ENCODE data around the gene GSK3A.

Gene GSK3A

DNA sequence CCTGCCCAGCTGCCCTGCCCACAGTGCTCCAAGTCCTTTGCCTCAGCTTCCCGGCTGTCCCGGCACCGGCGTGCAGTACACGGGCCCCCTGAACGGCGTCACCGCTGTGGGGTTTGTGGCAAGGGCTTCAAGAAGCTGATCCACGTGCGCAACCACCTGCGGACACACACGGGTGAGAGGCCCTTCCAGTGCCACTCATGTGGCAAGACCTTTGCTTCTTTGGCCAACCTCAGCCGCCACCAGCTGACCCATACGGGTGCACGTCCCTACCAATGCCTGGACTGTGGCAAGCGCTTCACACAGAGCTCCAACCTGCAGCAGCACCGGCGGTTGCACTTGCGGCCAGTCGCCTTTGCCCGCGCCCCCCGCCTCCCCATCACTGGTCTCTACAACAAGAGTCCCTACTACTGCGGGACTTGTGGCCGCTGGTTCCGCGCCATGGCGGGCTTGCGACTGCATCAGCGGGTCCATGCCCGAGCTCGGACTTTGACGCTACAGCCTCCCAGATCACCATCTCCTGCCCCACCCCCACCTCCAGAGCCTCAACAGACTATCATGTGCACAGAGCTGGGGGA lies 16.6 kb downstream of the GSK3A start:
- no peak for DNase-seq (ENCODE audit: low read depth)

DNA sequence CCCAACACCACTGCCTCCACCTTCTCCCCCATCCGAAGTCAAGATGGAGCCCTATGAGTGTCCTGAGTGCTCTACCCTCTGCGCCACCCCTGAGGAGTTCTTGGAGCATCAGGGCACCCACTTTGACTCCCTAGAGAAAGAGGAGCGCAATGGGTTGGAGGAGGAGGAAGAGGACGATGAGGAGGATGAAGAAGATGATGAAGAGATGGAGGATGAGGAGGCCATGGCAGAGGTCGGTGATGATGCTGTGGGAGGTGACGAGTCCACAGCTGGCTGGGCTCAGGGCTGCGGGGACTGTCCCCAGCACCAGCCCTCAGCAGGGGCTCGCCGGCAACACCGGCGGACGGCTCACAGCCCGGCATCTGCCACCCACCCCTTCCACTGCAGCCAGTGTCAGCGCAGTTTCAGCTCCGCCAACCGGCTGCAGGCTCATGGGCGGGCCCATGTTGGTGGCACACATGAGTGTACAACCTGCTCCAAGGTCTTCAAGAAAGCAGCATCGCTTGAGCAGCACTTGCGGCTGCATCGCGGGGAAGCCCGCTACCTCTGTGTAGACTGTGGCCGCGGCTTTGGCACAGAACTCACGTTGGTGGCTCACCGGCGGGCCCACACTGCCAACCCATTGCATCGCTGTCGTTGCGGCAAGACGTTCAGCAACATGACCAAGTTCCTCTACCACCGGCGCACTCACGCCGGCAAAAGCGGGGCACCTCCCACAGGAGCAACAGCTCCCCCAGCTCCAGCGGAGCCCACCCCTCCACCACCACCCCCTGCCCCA lies 17.3 kb downstream of the GSK3A start:
- DNase-seq (ENCODE audit: low read depth), result no peak

DNA sequence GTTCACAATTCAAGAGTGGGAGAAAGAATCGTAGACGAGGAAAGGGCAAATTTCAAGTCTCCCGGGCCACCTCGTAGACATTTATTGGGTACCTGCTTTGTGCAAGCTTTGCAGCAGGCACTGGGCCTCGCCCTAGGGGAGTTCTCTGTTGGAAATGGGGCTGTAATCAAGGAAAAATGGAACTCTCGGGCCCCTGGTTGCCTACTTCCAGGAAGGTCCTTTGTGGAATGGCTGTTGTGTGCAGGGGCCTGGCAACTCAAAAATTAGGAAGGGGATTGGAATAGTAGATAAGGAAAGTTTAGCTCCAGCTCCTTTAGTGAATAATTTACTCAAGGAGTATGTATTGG lies 21.7 kb downstream of the GSK3A start:
- DNase-seq (ENCODE audit: low read depth), result no peak

DNA sequence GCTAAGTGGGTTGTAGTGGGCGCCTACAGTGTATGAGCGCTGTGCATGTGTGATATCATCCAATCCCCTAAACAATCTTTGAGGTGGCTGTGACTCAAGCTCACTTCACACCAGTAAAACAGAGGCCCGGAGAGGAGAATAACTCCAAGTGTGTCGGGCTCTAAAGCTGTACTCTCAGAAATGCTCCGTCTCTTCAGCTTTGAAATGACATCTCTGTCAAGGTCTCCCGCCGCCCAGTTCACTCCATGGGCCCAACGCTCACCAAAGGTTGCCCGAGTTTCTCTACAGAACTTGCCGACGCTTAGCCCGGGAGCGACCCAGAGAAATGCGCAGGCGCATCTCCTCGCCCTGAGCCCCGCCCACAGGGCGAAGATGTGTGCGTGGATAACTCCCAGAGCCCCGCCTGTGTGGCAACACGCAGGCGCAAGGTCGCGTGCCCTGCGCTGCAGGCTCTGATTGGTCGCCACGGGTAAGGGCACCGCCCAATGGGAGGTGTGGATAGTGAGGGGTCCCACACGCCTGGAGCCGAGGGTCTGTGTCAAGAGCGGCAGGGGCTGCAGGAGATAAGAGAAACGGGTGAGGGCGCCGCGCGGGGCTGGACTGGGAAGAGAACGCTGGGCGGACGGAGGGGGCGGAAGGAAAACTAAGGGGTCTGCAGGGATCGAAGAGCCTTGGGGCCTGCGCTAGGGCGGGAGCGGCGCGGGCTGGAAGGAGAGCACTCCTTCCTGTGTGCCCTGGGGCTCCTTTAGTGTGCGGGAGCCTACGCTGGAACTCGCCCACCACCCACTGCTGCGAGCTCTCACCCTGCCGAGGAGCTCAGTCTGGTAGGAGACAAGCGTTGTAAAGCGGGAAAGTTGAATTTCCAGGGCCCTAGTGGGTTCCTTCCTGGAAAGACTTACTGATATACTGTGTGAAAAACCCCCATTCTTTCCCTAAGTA lies 22.3 kb downstream of the GSK3A start, which contains the start of gene ZNF526:
ZNF526 (plus strand) TSS at position 501 of the 939 bp plus-strand sequence. CDS start 4,092 bp downstream, outside the sequence.
- DNase-seq (ENCODE audit: low read depth), result peak; percentile 94

DNA sequence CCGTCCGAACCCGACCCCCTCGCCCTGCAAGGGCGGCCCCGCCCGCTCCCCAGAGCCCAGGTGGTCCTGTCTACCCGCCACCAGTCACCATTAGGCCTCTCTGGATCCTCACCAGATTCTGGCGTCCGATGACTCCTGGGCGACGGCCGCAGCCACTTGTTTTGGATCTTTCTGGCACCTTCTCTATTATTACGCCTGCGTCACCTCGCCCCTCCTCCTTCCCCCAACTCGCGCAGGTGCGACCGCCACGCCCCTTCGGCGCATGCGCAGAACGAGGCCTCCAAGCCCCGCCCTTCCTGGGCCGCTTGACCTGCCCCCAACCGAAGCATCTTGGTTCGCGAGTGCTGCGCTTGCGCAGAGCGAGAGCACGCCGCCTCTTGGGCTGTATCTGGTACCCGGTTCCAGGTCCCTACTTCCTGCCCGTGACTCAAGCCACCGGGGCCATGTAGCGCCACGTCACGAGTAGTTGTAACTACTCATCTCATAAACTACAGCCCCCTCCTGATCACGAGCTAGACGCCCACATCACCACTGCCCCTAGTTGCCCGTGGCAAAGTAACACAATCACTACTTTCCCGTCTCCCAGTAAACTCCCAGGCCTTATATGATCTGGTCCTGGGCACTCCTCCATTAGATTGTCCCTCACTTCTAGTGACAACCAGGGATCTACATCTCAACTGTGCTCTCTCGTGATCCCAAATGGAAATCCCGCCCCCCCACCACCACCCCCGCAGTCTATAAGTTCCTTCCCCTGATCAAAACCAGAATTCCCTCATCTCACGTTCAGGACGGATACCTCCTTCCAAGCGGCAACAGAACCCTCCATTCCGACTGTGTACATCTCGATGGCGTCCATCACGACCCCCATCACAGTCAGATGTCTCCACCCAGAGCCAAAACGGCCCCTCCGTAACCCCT lies 24.6 kb downstream of the GSK3A start, which contains the start of gene DEDD2:
DEDD2 (minus strand) TSS at position 158 of the 918 bp plus-strand sequence. CDS start 670 bp downstream, outside the sequence.
- peak; percentile 89 for DNase-seq (ENCODE audit: low read depth)

DNA sequence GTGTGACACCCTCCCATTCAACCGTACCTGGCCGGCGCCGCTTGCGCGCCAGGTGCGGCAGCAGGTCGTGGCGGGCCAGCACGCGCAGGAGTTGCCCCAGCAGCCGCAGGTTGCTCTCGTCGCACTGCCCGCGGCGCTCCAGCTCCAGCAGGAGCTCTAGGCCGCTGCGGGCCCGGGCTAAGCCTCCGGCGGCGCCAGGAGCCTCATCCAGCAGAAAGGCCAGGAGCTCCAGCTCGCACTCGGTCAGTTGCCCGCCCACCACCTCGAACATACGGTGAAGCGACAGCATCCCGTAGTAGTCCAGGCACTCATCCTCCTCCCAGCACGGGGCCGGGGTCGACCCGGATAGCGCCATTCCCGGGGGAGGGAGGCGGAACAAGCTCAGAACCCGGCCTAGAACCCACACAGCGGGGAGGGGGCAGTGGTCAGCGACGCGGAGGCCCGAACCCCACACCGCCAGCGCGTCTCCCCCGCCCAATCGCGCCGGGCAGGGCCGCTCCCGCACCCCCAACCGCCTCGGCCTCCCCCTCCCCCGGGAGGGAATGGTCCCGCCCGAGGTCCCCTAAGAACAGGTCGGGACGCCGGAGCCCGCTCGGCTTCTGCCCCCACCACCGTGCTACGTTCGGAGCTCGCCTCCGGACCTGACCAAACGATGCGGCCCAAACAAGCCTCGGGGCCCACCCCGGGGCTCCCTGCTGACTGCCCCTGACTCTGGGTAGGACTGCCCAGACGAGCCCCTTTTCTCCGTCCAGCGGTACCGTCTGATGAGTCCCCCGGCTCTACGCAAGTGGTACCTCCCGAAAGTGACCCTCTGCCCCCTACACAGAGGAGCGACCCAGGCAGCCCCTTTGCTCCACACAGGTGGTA lies 25.5 kb downstream of the GSK3A start:
- peak; percentile 11 for DNase-seq (ENCODE audit: low read depth)

DNA sequence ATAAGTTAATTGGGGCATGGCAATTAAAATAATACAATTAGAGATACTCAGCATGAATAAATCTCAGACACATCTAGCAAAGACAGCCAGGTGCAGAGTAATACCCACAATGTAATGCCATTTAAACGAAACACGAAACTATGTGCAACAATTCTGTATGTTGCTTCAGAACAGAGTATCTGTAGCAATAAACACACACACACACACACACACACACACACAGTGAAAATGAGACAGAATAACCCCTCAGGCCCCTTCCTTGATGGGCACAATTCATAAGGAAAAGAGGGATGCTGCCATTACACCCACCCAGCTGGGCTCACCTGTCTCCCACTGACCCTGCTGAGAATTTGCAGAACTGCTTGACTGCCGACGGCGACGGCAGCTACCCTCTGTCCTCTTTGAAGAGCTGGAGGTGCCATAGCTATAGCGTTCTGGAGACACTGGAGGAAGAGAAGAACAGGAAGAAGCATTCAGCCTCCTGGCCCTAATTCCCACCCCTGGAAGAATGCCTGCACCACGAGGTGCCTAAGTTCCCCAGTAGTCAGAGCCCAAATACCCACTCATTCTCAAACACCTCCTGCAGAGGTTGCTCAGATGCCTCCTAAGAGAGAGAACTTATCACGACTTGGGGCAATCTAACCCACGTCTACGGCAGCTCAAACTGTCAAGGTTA lies 27.5 kb downstream of the GSK3A start:
- DNase-seq (ENCODE audit: low read depth), result no peak

DNA sequence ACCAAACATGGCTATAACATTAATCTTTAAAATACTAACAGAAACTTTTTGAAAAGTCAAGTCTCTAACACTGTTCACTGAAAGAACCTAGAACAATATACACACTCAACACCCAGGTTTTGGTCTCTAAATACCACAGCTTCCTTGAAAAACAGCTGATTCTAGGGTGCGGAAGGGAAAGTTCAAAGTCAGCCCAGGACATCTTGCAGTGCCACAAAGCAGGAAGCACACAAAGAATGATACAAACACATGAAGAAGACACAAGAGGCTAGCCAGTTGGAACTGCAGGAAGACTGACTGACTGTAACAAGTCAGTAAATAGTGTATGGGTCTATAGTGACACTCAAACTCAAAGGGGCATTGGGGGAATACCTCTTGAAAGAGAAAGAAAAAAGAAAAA lies 29.5 kb downstream of the GSK3A start:
- DNase-seq (ENCODE audit: low read depth), result no peak

DNA sequence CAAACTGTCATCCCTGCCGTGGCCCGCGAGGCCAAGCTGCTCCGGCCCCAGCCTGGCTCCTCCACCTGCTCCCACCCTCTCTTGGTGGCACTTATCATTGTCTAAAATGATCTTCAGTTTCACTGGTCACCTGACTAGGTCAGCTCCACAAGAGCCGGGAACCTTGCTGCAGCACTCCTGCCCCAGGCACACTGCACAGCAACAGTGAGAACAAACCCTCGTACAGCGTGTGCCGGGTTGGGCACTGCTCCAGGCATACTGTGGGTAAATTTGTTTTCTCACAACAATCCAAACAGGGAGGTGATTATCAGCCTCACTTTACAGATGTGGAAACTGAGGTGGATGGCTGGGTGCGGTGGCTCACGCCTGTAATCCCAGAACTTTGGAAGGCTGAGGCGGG lies 33.8 kb downstream of the GSK3A start:
- no peak for DNase-seq (ENCODE audit: low read depth)

DNA sequence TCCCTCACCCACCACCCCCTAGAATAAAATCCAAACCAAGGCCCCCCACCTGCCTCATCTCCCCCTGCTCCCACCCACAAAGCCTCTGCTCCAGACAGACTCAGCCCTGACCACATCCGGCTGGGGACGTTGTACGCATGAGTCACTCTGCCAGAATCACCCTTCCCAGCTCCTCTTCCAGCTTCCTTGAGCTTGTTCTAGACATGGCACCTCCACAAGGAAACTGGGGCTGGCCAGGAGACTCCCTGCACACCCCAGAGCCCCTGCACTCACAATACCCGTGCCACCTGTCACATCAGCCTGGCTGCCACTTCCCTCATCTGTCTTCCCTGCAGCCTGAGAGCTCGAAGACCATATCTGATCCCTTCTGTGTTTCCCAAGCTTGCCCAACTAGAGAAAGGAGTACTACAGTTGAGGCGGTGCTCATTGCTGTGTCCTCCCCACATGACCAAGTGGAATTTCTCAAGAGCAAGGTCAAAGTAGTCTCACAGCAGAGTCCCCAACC lies 34.6 kb downstream of the GSK3A start:
- peak; percentile 74 for DNase-seq (ENCODE audit: low read depth)

DNA sequence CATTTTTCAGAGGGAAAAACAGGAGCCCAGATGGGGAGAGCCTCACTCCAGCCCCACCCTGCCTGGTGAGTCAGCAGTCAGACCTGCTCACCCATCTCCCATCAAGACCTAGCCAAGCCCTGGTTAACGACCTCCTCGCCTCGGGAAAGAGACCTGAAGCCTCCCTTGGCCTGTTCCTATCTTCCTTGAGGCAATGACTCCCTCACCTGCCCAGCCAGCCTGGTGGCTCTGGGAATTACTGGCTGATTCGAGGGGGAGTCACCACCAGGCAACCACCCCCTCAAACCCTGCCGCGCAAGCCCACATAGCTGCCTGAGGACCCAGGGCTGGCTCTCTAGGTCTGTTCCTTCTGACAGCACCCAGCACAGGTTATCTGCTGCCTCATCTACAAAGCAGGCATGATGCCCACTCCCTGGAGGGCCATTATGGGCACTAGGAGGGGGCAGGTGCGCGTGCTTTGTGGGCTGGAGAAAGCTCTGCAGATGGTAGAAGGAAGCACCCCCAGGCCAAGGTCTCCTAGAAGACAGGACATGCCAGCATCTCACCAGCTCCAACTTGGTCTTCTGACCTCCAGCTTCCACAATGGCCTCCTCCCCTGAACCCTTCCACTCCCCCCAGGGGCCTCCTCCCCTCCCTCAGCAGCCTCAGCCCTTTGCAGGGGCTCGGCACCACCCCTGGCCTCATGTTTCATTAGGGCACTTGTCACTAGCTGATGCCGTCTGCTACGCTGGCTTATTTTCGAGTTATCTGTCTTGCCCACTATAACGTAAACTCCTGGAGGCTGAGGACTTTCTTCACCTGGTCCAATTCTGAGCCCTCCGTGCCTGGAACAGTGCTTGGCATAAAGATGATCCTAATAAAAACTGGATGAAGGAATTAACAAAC lies 35.3 kb downstream of the GSK3A start:
- no peak for DNase-seq (ENCODE audit: low read depth)

DNA sequence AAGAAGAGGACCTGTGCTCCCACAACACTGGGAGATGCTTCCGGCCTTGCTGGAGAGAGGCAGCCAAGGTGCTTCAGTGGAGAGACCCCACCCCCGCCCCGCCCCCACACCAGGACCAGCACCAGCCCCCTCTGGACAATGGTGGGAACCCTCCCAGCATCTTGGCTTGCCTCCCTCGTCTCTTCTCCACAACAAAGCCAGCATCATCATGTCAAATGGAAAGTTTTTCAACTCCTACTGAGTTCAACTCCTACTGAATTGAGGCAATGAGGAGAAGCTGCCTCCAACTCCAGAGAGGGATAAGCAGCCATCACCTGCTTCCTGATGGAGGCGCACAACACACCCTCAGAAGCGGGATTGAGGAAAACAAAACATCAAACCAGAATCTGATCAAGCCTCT lies 37.7 kb downstream of the GSK3A start:
- no peak for DNase-seq (ENCODE audit: low read depth)

DNA sequence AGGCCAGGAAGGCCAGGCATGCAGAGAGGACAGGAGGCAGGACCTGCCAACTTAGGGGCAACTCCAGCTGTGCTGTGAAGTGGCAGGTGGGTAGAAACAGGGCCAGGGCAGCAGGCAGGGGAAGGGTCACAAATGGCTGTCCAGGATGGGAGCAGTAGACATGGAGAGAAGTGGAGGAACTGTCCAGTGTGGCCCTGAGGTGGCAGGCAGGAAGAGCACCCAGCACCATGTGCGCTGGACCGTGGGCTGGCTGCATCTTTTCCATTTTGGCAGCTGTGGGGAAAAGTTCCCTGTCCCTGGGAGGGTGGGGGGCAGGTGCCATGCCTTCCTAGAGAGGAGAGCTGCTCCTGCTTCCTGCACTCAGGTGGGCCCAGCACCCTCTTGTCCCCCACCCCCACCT lies 38.7 kb downstream of the GSK3A start:
- DNase-seq (ENCODE audit: low read depth), result no peak

DNA sequence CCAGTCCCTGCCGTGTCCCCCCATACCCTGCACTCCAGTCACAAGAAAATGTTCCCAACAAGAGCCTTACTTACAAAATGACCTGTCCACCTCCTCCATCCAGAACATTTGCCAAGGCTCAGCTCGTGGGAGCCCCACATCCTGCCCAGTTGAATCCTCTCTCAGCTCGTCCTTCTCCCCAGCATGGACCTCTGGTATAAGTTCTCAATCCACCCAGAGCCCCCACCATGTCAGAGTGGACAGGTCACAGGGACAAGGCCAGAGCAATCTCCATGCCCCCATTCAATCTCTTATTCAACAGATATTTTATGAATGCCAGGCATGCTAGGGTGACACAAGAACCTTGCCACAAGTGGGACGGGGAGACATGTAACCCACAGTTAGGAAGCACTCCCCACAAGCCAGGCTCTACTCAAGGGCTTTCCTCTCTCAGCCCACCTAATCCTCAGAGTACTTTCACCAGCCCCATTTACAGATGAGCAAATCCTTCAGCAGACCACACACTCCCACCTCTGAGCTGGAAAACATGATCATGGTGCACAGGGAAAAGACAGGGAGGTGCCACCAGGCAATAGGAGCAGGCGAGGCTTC lies 40.0 kb downstream of the GSK3A start:
- no peak for DNase-seq (ENCODE audit: low read depth)

DNA sequence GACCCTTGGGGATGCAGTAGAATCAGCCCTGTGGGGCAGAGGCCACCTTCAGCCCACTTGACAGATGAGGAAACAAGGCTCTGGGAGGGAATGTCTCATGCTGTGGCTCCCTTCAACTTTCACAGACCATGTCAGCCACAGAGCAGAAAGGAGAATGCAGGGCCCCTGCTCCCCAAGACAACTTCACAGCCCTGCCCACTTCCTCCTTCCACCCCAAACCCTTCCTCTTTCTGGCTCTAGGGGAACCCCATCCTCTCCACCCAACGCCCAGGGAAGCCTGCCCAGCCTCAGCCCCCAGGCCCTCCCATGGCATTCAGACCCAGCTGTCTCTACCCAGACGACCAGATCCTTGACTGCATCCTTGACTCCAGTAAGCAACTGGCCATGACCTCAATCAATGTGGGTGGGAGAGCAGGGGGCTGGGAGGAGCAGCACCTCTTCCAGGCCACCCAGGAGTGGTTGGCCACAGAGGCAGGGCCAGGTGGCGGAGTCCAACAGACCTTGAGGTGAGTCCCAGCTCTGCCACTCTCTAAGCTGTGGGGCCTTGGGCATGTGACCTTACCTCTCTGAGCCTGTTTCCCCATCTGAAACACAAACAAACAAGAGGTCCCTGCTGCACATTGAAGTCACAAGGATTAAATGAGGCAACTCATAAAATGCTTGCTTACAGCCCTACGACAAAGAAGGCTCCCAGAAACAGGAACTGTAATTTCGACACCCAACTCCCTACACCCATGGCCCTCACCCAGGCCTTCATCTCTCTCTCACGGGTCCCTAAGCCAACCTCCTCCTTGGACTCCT lies 40.7 kb downstream of the GSK3A start:
- no peak for DNase-seq (ENCODE audit: low read depth)

DNA sequence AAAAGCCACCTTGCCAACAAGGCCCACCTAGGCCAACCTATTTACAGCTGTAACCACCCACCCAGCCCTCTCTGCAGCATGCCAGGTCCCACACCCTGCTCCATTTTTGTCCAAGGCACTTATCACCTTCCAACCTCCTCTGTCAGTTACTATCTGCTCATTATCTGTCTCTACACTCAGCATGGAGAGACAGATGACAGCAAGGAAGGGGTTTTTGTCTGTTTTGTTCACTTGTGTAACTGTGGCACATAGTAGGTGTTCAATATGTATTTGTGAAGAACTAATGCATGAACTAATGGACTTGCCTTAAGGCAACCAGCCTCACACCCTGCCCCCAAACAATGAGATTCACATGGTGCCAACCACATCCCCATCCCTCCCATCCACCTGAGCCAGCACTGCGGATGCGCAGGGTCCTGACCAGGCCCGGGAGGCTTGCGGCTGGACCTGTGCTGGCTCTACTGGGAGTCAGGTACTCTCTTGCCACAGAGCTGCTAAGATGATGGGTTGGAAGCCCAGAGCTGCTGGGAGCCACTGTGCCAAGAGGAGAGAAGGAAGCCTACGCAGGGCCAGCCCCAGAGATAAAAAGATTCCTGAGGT lies 42.2 kb downstream of the GSK3A start:
- DNase-seq (ENCODE audit: low read depth), result no peak

Measured in amniotic epithelial cell (primary cell).